H1 (cell line): ENCODE data around the gene TMEM273. TPM values are rescaled to one million over a fixed set of nuclear protein-coding genes. Genes with fewer than 3 reads are reported as not detected.

Experiments
- CTCF ChIA-PET: fragments of 300-600 bp; sonication (Branson Sonifier 250); formaldehyde crosslinking; loops from one replicate; lab custom pipeline; 2021; ENCODE audit not compliant: partially characterized antibody; lab: Charles Lee
- POLR2A ChIA-PET: fragments of 300-600 bp; sonication (Branson Sonifier 250); formaldehyde crosslinking; loops from one replicate; lab custom pipeline; 2021; ENCODE audit warnings: inconsistent platforms; ENCODE audit not compliant: partially characterized antibody; lab: Charles Lee
- DNase-seq, 2 experiments: peaks; one replicate each; pipeline versions ENCODE4 v3.0.0 to v3.0.0-alpha.2; 2010 to 2022; ENCODE audit warnings: low spot score in 2 of 2, low read depth in 1 of 2, mixed read lengths in 1 of 2
- FAIRE-seq: peaks from 2 replicates; lab custom pipeline; 2011; peaks lifted over from hg19 to GRCh38; lab: Jason Lieb, UNC
- H2AFZ ChIP-seq: 2 replicates; pipeline ENCODE4 v1.8.1; 2012; ENCODE audit warnings: low read length, inconsistent platforms
- H2AK5ac ChIP-seq: 2 replicates; pipeline ENCODE4 v1.6.1; 2013; ENCODE audit warnings: low read depth, low read length
- H2BK120ac ChIP-seq: replicated peaks from 2 replicates; pipeline ENCODE3; 2013; ENCODE audit warnings: low read depth, low read length, inconsistent platforms
- H2BK12ac ChIP-seq: 2 replicates; pipeline ENCODE4 v1.6.1; 2013; ENCODE audit warnings: low read depth, low read length
- H2BK15ac ChIP-seq: 2 replicates; pipeline ENCODE4 v1.6.1; 2013; ENCODE audit warnings: low read length
- H2BK20ac ChIP-seq: 2 replicates; pipeline ENCODE4 v1.6.1; 2013; ENCODE audit warnings: low read length
- H2BK5ac ChIP-seq: 2 replicates; pipeline ENCODE4 v1.6.1; 2013; ENCODE audit warnings: low read depth, low read length
- H3K14ac ChIP-seq: 2 replicates; pipeline ENCODE4 v1.6.1; 2013; ENCODE audit warnings: inconsistent platforms; ENCODE audit not compliant: insufficient read length
- H3K18ac ChIP-seq: 2 replicates; pipeline ENCODE4 v1.6.1; 2013; ENCODE audit warnings: low read length; ENCODE audit errors: extremely low read depth
- H3K23ac ChIP-seq: 2 replicates; pipeline ENCODE4 v1.6.1; 2013; ENCODE audit warnings: inconsistent platforms; ENCODE audit not compliant: insufficient read length
- H3K23me2 ChIP-seq: 2 replicates; pipeline ENCODE4 v1.6.1; 2013; ENCODE audit warnings: low read depth, low read length
- H3K27ac ChIP-seq: 2 replicates; pipeline ENCODE4 v1.6.1; 2011; ENCODE audit warnings: low read depth, low read length, inconsistent platforms
- H3K27me3 ChIP-seq, 4 experiments: replicated peaks in 1 of 4; 1 replicate in 1 of 4; 2 replicates in 3 of 4; pipeline versions ENCODE4 v1.6.1 to v1.8.1; 2011 to 2013; ENCODE audit warnings: low read length in 3 of 4, mild to moderate bottlenecking in 3 of 4, inconsistent platforms in 2 of 4, mixed read lengths in 2 of 4, moderate library complexity in 1 of 4; ENCODE audit not compliant: control insufficient read depth in 3 of 4, insufficient read depth in 3 of 4; ENCODE audit errors: extremely low read depth in 1 of 4
- H3K36me3 ChIP-seq, 4 experiments: 2 replicates each; pipeline versions ENCODE4 v1.6.1 to v1.8.1; 2011 to 2013; ENCODE audit warnings: mild to moderate bottlenecking in 4 of 4, low read length in 3 of 4, moderate library complexity in 2 of 4, control low read depth in 1 of 4, inconsistent platforms in 1 of 4; ENCODE audit not compliant: insufficient read depth in 4 of 4, control insufficient read depth in 2 of 4
- H3K4ac ChIP-seq: replicated peaks from 2 replicates; pipeline ENCODE3; 2013; ENCODE audit warnings: low read length, low read depth, mixed read lengths, inconsistent platforms; ENCODE audit not compliant: insufficient read length
- H3K4me1 ChIP-seq, 4 experiments: replicated peaks in 1 of 4; 1 replicate in 1 of 4; 2 replicates in 3 of 4; pipeline versions ENCODE4 v1.6.1 to v1.8.1; 2011 to 2013; ENCODE audit warnings: low read length in 3 of 4, inconsistent platforms in 2 of 4, mixed read lengths in 1 of 4; ENCODE audit not compliant: insufficient read depth in 4 of 4, control insufficient read depth in 3 of 4
- H3K4me2 ChIP-seq, 2 experiments: 2 replicates each; pipeline versions ENCODE4 v1.6.1 to v1.8.1; 2011 to 2013; ENCODE audit warnings: low read depth in 2 of 2, low read length in 2 of 2, control low read depth in 1 of 2, inconsistent platforms in 1 of 2, mild to moderate bottlenecking in 1 of 2; ENCODE audit not compliant: insufficient read depth in 1 of 2
- H3K4me3 ChIP-seq, 4 experiments: fragments of 200-600, 300-600 bp in 1 of 4; sonication (generic), shearing (Covaris generic), sonication (Bioruptor Twin) in 1 of 4; 2 replicates each; pipeline versions ENCODE4 v1.5.1 to v1.8.1; 2011 to 2016; ENCODE audit warnings: low read length in 4 of 4, low read depth in 3 of 4, control low read depth in 2 of 4, inconsistent platforms in 2 of 4, mild to moderate bottlenecking in 2 of 4, mixed read lengths in 1 of 4, moderate library complexity in 1 of 4; ENCODE audit not compliant: insufficient read depth in 2 of 4; ENCODE audit errors: extremely low read depth in 1 of 4
- H3K56ac ChIP-seq: replicated peaks from 2 replicates; pipeline ENCODE3; 2013; ENCODE audit warnings: low read depth, mild to moderate bottlenecking, mixed read lengths, low read length, inconsistent platforms; ENCODE audit not compliant: insufficient read length
- H3K79me1 ChIP-seq: 2 replicates; pipeline ENCODE4 v1.6.1; 2013; ENCODE audit warnings: low read depth, low read length, control low read depth
- H3K79me2 ChIP-seq, 2 experiments: 2 replicates each; pipeline versions ENCODE4 v1.6.1 to v1.8.1; 2012 to 2013; ENCODE audit warnings: low read length in 2 of 2, mild to moderate bottlenecking in 2 of 2, inconsistent platforms in 1 of 2; ENCODE audit not compliant: insufficient read depth in 2 of 2, control insufficient read depth in 1 of 2
- H3K9ac ChIP-seq, 4 experiments: replicated peaks in 1 of 4; 1 replicate in 1 of 4; 2 replicates in 3 of 4; pipeline versions ENCODE4 v1.6.1 to v1.8.1; 2011 to 2013; ENCODE audit warnings: low read depth in 3 of 4, low read length in 3 of 4, control low read depth in 2 of 4, mild to moderate bottlenecking in 2 of 4, moderate library complexity in 2 of 4, inconsistent platforms in 1 of 4; ENCODE audit errors: extremely low read depth in 1 of 4
- H3K9me3 ChIP-seq, 2 experiments: 2 replicates each; pipeline versions ENCODE4 v1.6.1 to v1.8.1; 2012 to 2013; ENCODE audit warnings: mild to moderate bottlenecking in 2 of 2, moderate library complexity in 2 of 2, control low read depth in 1 of 2, inconsistent platforms in 1 of 2, low read depth in 1 of 2, low read length in 1 of 2, mixed read lengths in 1 of 2; ENCODE audit not compliant: insufficient read depth in 2 of 2
- H4K20me1 ChIP-seq, 2 experiments: replicated peaks in 1 of 2; 2 replicates each; pipeline versions ENCODE3 to v1.8.1; 2011 to 2013; ENCODE audit warnings: inconsistent platforms in 2 of 2, low read length in 2 of 2, mild to moderate bottlenecking in 1 of 2; ENCODE audit not compliant: insufficient read depth in 2 of 2, control insufficient read depth in 1 of 2
- H4K5ac ChIP-seq: 2 replicates; pipeline ENCODE4 v1.6.1; 2013; ENCODE audit warnings: low read length, low read depth, mixed read lengths, inconsistent platforms; ENCODE audit not compliant: insufficient read length
- H4K8ac ChIP-seq: 2 replicates; pipeline ENCODE4 v1.8.0; 2013; ENCODE audit warnings: mild to moderate bottlenecking, moderate library complexity, low read length, inconsistent platforms; ENCODE audit not compliant: insufficient read depth; ENCODE audit errors: extremely low read depth
- H4K91ac ChIP-seq: replicated peaks from 2 replicates; pipeline ENCODE3; 2013; ENCODE audit warnings: low read length, mixed read lengths, inconsistent platforms; ENCODE audit not compliant: insufficient read length
- BRCA1 ChIP-seq: IDR thresholded peaks from 2 replicates; pipeline ENCODE4 v1.6.1; 2012; ENCODE audit warnings: low read depth, low read length, improper control_type of control experiment
- SIRT6 ChIP-seq: IDR thresholded peaks from one replicate; pipeline ENCODE4 v1.7.1; 2012; ENCODE audit warnings: low read length, inconsistent platforms
- TAF7 ChIP-seq: optimal IDR thresholded peaks from 2 replicates; pipeline ENCODE3; 2011; ENCODE audit warnings: low read depth, mild to moderate bottlenecking, inconsistent platforms, low read length, moderate library complexity, borderline replicate concordance
- TCF12 ChIP-seq: IDR thresholded peaks from 2 replicates; pipeline ENCODE4 v1.6.1; 2011; ENCODE audit warnings: low read depth, mild to moderate bottlenecking, low read length
- YY1 ChIP-seq: IDR thresholded peaks from 2 replicates; pipeline ENCODE4 v1.6.1; 2011; ENCODE audit warnings: low read depth, mild to moderate bottlenecking, low read length
- WGBS, 2 experiments: shearing (Covaris generic) in 1 of 2; methylation state at CpG; one replicate each; pipeline versions ENCODE4 v1.1.6 to v1.1.7; 2013 to 2015; ENCODE audit warnings: low lambda C conversion rate in 2 of 2, mixed read lengths in 2 of 2, inconsistent platforms in 1 of 2, low coverage in 1 of 2, missing lambda C conversion rate in 1 of 2; ENCODE audit not compliant: insufficient replicate concordance in 2 of 2, insufficient coverage in 1 of 2, insufficient read length in 1 of 2; ENCODE audit errors: extremely low coverage in 1 of 2, missing lambda C conversion rate in 1 of 2; 5-methylcytosine and 5-hydroxymethylcytosine counted together
- polyA plus RNA-seq, 7 experiments: library from polyadenylated mRNA; depleted of rRNA in 3 of 7; stranded (reverse) in 5 of 7; unstranded in 2 of 7; fragments of >200 nt in 5 of 7; fragments of 200-250 nt in 2 of 7; gene quantifications; 1 replicate in 5 of 7; 2 replicates in 1 of 7; 4 replicates in 1 of 7; pipeline versions ENCODE4 v1.2.1 to v1.2.3, GENCODE V29; 2011 to 2013; ENCODE audit warnings: missing spikeins in 2 of 7, mixed read lengths in 2 of 7
- total RNA-seq: library from RNA; stranded (reverse); fragmentation: NEBNext Ultra II Directional; extraction: Animal tissue kit (Norgen Biotek cat#: 25700); gene quantifications from 2 replicates; pipeline ENCODE4 v1.2.1, GENCODE V29; 2021
- TF ChIP-seq, protein P1 (sequence below): IDR thresholded peaks from 2 replicates; pipeline ENCODE4 v1.6.1; 2012; ENCODE audit warnings: low read length, inconsistent platforms

The TMEM273 gene
- total and polyA plus RNA-seq, 2 of the 8 experiments (the other 6 are each of a cell fraction or from before 2014, with no cell fraction given) = not detected

DNA sequence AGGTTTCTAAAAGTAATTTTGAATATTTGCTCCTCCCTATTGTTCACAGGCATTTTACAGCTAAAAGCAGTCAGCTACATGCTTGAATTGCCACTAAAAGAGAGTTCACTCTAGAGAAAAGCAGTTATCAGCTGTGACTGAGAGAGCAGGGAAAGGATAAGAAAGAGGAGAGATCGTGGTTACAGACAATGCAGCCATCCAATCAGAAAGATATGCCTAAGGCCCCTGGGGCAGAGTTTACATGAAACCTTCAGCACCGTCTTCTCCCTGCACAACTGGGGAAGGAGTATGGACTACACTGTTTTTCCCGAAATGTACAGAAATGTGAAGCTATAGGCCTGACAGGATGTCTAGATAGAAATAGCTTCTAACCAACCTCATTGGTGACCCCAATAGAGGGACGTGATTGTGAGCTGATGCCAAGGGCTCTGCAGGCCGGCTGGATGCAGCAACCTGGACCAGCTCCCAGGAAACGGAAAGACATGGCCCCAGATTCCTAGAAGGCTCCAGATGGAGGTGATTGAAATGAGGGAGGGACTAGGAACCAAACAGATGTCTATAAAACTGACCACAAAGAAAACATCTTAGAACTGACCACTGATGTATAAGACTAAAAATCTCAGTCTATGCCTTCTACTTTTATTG lies 69.6 kb downstream of the TMEM273 start:
- FAIRE-seq (no peak), DNase-seq (no peak)
- no peak overlapping the region for H4K8ac ChIP-seq
- H3K79me1 ChIP-seq = no peaks in the 10 kb centered on the region
- no peak overlapping the region for H4K91ac ChIP-seq
- H2BK12ac ChIP-seq = no peak overlapping the region
- no peak for TF ChIP-seq TCF12
- TF ChIP-seq BRCA1 = no peak
- no peak for TF ChIP-seq SIRT6
- no peak for TF ChIP-seq TAF7
- TF ChIP-seq, protein P1, sequence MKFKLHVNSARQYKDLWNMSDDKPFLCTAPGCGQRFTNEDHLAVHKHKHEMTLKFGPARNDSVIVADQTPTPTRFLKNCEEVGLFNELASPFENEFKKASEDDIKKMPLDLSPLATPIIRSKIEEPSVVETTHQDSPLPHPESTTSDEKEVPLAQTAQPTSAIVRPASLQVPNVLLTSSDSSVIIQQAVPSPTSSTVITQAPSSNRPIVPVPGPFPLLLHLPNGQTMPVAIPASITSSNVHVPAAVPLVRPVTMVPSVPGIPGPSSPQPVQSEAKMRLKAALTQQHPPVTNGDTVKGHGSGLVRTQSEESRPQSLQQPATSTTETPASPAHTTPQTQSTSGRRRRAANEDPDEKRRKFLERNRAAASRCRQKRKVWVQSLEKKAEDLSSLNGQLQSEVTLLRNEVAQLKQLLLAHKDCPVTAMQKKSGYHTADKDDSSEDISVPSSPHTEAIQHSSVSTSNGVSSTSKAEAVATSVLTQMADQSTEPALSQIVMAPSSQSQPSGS = no peak
- TF ChIP-seq YY1 = no peak
- no peak overlapping the region for H3K23ac ChIP-seq
- H3K9ac ChIP-seq = no peak overlapping the region
- H3K27me3 ChIP-seq = peaks cover 0 to 13% (median 6%) of the 10 kb centered on the region in 4 experiments; a peak in 5 of 7 replicates
- ChIA-PET POLR2A (no interaction called here), CTCF (interaction anchor here (1.1 kb wide), 1 partner anchor 13 kb away, joined by 3 read pairs; no protein-coding TSS in a partner anchor)
- no peak overlapping the region for H3K14ac ChIP-seq
- H4K20me1 ChIP-seq = no peaks in the 10 kb centered on the region
- no peaks in the 10 kb centered on the region for H3K36me3 ChIP-seq
- H2BK5ac ChIP-seq = no peak overlapping the region
- H3K4me2 ChIP-seq = no peak overlapping the region
- H2AFZ ChIP-seq = no peak overlapping the region
- H3K18ac ChIP-seq = no peak overlapping the region
- no peak overlapping the region for H2BK15ac ChIP-seq
- no peak overlapping the region for H2BK20ac ChIP-seq
- no peaks in the 10 kb centered on the region for H3K4me1 ChIP-seq
- peaks cover 0 to 4% of the 10 kb centered on the region in 2 experiments; a peak in 2 of 4 replicates for H3K9me3 ChIP-seq
- no peak overlapping the region for H2BK120ac ChIP-seq
- no peak overlapping the region for H3K4ac ChIP-seq
- no peak overlapping the region for H3K27ac ChIP-seq
- no peak overlapping the region for H4K5ac ChIP-seq
- H3K23me2 ChIP-seq = peaks cover 3% of the 10 kb centered on the region; the same call in 1 of the 2 replicates
- no peaks in the 10 kb centered on the region for H3K79me2 ChIP-seq
- no peak overlapping the region for H3K56ac ChIP-seq
- H3K4me3 ChIP-seq = no peak overlapping the region
- 75% methylated on average over 6 of the region's 6 CpGs; no CpG with 5 or more reads in 1 of the 2 experiments for WGBS, 2 experiments
- no peak overlapping the region for H2AK5ac ChIP-seq
